HG02763 (cell line): ENCODE measurements around the gene RSPRY1.
"Not testable (repeated sequence)": the region's sequence is repeated elsewhere in the genome, so short reads cannot be mapped to it uniquely, and the experiment has no call there.

Experiments used
- ATAC-seq: cut with Tn5 transposase; IDR thresholded peaks from one replicate; pipeline ENCODE4 v1.9.1; 2021; ENCODE audit warnings: mild to moderate bottlenecking, moderate library complexity; ENCODE audit not compliant: unreplicated experiment

The RSPRY1 gene

DNA sequence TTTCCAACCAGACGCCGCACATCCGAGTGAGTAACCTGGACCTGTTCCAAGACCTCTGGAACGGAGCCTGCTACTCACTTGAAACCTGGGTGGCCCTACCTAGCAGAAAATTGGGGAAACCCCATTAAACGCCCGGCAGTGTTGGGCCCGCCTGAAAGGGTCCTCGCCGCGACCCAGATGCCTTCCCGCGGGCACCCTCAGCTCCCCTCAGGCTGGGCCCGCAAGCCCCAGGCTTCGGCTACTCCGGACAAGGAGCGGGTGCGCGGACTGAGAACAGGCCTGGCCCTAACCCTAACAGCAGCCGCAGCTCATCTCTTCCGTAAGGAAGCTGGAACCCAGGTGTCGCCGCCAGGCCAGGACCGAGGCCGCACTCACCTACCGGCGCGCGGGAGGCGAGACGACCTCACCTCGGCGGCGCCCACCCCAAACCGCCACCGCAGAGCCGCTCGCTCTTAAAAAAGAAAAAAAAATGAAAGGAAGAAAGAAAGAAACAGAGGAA is 634 bp upstream of the RSPRY1 start:
- peak; percentile 31 for ATAC-seq

DNA sequence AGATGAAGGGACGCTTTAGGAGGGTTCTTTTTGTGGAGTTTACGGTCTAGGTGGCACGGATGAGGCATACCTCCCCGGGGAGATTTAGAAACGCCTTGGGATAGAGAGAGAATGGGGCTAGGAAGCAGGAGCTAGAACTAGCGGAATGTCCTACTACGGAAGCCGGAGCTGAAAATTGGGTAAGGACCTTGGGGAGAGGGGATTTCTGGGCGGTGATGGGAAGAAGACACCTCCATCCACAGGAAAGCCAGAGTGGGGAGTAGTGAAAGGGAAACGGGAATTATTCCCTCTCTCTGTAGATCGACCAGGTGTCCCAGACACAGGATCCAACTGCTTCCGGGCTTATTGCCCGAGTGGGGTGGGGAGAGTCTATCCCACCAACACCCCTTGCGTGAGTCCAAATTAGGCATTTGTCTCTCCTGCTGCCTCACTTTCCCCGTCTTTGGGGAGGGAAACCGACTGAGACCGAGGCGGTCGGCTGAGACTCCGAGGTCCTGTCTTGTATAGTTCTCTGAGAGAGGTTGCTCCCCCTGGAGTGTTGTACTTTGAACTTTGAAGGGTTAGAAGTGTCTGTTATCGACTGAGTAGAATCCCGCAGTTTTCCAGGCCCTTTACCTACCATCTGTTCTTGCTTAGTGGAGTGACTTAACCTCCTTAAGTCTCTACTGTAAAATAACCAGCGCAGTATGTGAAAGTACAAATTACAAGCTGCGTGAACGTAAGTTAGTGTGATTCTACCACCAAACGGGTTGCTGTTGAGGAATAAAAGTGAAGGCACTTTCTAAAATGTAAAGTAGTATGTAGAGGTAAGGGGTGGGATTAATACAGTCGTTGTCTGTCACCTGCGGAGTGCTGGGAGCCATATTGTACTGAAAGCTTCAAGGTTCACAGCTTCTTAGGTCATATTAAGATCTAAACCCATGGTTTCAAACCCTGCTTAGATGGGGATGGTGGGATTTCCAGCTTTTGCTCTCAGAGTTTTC is 1.0 kb downstream of the RSPRY1 start:
- no peak for ATAC-seq

DNA sequence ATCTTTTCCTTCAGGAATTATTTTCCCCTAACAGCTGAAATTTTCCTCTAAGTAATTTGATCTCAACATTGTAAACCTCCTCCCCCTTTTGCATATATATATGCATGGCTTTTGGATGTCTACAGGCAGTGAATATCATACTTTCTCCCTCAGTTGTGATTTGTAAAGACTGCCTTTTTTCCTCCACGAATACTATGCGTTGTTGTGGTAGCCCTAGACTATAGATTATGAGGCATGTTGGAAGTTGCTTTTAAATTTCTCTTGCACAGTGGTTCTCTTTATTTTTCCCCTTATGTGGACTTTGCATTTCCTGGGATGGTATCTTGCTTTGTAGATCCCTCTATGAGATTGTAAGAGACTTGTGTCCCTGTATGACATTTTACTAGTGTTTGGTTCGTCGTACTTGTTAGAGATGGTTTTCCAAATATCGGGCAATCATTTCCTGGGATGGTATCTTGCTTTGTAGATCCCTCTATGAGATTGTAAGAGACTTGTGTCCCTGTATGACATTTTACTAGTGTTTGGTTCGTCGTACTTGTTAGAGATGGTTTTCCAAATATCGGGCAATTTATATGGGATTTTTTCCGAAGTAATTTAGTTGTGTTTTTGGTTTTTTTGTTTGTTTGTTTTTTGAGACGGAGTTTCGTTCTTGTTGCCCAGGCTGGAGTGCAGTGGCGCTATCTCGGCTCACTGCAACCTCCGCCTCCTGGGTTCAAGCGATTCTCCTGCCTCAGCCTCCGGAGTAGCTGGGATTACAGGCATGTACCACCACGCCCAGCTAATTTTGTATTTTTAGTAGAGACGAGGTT is 2.0 kb downstream of the RSPRY1 start:
- ATAC-seq = not testable (repeated sequence)

DNA sequence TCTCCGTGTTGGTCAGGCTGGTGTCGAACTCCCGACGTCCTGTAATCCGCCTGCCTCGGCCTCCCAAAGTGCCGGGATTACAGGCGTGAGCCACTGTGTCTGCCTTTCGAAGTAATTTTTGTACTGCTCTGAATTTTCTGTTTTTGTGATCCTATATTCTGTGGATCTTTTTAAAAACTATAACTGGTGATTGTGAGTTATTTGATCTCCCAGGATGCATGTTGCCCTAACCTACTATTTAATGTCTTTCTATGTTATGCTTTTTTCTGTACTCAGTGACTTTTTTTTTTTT is 2.5 kb downstream of the RSPRY1 start:
- ATAC-seq = no peak

DNA sequence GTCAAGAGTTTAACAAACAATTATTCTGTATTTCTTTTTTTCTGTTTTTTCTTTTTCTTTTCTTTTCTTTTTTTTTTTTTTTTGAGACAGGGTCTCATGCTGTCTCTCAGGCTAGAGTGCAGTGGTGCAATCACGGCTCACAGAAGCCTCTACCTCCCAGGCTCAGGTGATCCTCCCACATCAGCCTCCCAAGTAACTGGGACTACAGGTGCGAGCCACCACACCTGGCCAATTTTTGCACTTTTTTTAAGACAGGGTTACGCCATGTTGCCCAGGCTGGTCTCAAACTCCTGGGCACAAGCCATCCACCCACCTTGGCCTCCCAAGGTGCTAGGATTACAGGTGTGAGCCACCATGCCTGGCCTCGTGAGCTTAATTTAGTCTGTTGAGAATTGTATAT is 3.4 kb downstream of the RSPRY1 start:
- not testable (repeated sequence) for ATAC-seq

DNA sequence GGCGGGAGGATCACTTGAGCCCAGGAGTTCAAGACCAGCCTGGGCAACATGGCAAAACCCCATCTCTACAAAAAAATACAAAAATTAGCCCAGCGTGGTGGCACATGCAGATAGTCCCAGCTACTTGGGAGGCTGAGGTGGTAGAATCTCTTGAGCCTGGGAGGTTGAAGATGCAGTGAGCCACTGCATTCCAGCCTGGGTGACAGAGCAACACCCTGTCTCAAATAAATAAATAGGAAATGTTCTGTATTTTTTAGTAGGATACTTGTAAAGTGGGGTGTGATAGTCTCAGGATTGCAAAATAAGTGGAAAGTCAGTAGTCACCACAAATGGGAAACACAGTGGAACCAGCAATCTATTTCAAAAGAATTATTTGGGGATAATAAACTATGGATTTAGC is 4.0 kb downstream of the RSPRY1 start:
- ATAC-seq = no peak

DNA sequence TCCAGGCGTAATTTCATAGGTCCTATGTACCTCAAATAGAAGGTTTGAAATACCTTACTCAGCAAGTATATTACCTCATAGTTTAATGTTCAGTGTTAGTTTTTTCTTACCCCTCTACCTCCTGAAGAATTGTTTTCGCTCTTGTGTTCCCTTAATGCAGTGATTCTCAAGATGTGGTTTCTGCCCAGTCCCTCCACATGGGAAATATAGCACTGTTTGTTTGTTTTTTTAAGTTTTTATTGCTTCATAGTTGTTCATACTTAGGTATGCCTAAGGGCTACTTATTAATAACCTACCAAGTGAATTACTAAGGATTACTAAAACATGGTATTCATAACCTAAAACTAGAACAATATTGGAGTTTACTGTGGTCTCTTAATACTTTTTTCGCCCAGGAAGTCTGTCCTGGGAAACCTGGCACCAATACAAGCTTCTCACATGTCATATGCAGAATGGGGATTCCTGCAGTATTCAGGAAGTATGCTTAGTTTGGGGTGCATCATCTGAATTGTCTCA is 5.0 kb downstream of the RSPRY1 start:
- no peak for ATAC-seq

DNA sequence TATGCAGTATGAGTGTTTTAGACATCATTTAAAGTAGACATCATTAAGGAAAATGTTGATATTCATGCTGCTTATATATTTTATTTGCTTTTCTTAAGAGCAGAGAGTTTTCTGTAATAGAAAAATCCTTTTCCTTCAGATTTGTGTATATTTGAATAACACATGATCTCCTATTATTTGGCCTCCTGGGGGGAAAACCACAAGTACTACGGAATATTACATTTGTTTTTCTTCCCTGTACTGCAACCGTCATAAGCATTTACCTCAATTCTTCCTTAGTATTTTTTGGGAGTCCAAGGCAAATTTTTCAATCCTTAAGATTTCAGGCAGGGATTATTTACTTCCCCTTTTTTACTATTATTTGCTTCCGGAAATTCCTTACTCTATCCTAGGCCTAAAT is 6.0 kb downstream of the RSPRY1 start:
- ATAC-seq = no peak

DNA sequence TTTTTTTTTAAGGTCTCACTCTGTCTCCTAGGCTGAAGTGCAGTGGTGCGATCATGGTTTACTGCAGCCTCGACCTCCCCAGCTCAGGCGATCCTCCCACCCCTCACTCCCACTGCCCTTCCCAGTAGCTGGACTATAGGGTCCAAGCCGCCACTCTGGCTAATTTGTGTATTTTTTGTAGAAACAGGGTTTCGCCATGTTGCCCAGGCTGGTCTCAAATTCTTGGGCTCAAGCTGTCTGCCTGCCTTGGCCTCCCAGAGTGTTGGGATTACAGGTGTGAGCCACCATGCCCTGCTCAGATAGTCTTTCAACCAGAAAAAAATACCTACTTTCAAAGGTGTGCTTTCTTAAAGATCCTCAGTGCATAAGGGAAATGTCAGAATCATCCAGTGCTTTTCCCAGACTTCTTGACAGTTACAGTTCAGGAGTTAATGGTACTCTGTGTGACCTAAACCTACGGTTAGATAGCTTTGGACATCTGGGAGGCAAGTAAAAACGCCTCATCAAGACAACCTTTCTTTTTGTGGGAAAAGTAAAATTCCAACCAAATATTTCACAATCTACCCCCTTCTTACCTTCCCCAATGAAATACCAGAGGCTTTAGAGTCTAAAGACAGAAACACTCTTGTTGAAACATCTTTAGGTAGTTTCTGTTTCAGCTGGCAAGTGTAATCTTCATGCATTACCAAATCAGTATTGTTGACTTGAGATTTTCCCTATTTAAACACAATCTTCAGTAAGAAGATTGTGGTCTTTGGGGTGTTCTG is 6.8 kb downstream of the RSPRY1 start:
- ATAC-seq = no peak

DNA sequence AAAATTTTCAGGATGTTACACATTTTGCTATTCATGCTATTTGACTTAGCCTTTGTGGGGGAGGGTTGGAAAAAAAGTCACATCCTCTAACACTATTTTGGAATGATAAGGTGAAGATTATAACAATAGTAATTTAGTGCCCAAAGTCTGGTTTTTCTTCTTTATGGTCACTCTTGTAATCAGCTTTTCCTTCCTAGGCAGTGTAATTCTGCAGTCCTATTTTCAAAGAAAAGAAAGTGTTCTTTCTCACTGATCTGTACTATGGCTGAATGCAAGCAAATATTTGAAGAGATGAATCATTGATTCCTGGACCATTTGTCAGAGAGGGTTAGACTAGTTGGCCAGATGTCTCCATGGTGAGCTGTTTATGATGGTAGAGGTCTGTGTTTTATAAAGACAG is 8.4 kb downstream of the RSPRY1 start:
- ATAC-seq = no peak

DNA sequence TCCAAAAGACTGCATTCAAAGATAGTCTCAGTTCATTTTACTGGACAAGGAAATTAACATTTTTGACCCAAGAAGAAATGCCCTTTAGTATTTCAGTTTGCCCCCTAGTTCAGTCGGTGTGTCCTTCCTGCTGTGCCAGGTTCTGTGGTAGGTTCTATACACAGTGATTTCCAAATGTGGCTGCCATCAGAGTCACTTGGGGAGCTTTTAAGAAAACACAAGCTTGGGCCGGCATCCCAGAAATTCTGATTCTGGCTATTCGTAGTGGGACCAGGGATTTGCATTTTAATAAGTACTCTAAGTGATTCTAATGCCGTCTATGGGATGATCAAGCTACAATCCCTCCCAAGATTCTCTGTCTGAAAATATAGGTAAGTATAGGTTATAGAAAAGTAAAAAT is 10.2 kb downstream of the RSPRY1 start:
- no peak for ATAC-seq

DNA sequence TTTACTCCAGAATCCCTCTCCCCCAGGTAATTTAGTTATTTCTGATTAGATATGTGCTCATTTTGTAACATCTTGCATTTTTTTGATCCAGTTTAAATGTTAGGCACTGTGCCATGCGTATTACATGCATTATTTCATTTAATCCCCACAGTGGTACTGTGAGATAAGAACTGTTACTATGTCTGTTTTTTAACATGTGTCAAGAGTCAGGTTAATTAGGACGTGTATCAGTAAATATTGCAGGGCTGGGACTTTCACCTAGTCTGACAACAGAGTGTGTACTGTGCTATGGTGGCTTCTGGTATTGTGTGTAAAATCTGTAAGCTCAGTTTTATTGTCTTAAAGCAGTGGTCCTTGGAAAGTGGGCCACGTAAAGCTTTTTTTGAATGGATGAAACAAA is 10.6 kb downstream of the RSPRY1 start:
- no peak for ATAC-seq

DNA sequence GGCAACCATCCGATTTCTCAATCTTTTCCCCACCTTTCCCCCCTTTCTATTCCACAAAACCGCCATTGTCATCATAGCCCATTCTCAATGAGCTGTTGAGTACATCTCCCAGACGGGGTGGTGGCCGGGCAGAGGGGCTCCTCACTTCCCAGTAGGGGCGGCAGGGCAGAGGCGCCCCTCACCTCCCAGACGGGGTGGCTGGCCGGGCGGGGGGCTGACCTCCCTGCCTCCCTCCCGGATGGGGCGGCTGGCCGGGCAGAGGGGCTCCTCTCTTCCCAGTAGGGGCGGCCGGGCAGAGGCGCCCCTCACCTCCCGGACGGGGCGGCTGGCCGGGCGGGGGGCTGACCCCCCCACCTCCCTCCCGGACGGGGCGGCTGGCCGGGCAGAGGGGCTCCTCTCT is 14.2 kb downstream of the RSPRY1 start:
- not testable (repeated sequence) for ATAC-seq

DNA sequence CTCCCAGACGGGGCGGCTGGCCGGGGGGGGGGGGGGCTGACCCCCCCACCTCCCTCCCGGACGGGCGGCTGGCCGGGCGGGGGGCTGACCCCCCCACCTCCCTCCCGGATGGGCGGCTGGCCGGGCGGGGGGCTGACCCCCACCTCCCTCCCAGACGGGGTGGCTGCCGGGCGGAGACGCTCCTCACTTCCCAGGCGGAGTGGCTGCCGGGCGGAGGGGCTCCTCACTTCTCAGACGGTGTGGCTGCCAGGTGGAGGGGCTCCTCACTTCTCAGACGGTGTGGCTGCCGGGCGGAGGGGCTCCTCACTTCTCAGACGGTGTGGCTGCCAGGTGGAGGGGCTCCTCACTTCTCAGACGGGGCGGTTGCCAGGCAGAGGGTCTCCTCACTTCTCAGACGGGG is 14.8 kb downstream of the RSPRY1 start:
- not testable (repeated sequence) for ATAC-seq

DNA sequence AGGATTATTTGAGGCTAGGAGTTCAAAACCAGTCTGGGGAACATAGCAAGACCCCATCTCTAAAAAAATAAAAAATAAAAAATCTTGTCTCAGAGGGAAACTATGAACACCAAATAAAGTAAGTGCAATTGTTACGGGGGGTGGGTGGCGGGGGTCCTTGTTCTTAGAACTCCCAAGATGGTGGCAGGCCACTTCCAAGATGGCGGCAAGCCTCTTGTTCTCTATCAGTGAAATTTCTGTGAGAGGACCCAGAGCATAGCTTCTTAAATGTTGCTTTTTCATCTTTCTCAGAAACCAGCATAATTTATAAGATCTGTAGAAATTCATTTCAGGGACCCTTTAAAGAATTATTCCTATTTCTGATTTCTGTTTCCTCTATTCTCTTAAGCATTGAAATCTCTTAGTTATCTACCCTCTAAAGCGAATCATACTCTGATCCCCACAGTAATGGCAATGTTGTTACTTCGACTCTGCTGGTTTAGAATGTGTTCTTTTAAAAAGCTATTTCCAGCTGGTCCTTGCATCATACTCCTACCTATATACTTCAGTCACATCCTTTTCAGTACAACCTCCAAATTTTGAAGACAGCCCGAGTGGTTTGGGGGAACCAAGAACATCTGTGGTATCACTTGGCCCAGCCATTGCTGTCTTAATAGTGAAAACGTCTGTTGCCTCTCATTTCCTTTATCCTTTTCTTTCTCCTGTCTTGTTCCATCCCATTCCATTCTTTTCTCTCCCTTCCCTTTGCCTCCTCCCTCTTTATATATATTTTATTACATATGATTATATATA is 16.2 kb downstream of the RSPRY1 start:
- ATAC-seq = no peak

DNA sequence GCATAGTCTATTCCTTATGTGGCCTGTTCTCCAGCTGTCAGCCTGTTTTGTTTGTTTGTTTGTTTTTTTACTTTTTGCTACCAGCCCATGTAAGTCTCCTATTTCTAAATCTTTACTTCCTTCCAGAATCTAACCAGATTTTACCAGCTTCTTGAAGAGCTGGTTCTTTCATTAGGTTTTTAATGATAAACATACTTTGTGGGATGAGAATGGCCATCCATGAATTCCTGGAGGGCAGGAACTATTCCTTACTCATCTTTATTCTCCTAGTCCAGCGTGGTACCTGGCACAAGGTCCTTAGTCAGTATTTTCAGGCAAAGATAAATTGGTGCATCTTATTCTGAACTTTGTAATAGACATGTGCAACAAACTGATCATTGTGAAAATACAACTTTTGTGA is 17.3 kb downstream of the RSPRY1 start:
- ATAC-seq = no peak

DNA sequence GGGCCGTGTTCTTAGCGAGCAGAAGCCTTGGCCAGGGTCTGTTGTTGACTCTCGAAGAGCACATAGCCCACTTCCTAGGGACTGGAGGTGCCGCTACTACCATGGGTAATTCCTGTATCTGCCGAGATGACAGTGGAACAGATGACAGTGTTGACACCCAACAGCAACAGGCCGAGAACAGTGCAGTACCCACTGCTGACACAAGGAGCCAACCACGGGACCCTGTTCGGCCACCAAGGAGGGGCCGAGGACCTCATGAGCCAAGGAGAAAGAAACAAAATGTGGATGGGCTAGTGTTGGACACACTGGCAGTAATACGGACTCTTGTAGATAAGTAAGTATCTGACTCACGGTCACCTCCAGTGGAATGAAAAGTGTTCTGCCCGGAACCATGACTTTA is 18.5 kb downstream of the RSPRY1 start:
- ATAC-seq = no peak

DNA sequence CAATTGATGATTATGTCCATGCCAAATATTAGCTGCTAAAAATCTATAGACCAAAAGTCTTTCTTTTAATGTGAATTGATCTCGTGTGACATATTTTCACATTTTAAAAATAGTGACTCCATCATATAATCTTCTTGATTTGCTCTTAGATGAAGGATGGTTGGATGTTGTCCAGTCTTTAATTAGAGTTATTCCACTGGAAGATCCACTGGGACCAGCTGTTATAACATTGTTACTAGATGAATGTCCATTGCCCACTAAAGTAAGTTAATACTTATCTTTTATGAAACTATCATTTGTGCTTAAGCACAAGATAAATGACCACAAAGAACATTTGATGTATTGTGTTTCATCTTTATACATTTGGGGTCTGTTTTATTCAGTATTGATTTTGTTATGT is 22.8 kb downstream of the RSPRY1 start:
- no peak for ATAC-seq

DNA sequence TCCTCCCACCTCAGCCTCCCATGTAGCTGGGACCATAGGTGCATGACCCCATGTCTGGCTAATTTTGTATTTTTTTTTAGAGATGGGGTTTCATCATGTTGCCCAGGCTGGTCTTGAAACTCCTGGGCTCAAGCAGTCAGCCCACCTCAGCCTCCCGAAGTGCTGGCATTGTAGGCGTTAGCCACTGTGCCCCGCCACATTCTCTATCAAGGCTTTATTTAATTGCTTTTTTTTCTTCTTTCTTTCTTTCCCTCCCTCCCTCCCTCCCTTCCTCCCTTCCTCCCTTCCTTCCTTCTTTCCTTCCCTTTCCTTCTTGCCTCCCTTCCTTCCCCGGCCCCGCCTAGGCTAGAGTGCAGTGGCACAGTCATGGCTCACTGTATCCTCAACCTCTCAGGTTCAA is 23.7 kb downstream of the RSPRY1 start:
- no peak for ATAC-seq

DNA sequence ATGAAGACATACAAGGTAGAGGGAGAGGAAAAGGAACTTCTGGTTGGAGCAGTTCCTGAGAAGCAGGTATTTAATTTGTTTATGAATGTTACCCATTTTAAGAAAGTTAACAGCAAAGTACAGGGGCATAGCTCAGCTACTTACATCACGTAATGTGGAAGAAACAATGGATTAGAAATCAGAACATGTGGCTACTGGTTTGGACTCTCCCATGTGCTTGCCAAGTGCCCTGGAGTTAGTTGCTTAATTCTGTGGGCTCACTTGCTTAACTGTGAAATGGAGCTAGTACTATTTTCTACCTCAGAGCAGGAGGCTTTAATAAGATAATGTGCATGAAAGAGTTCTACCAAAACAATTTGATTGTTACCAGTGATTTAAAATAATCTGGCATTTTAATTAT is 27.3 kb downstream of the RSPRY1 start:
- ATAC-seq = no peak
